HCT116 (cell line): ENCODE measurements around the gene SEC16A. TPM values are rescaled to one million over a fixed set of nuclear protein-coding genes. Genes with fewer than 3 reads are reported as not detected.

Experiments
- ATAC-seq: fragments of 200-7000 bp; cut with Tn5 transposase; 2 replicates; pipeline ENCODE4 v1.9.1; 2020; ENCODE audit warnings: mild to moderate bottlenecking, moderate library complexity
- BruUV-seq: library from RNA; stranded (reverse); fragments of 400-500 nt; replicated peaks from 2 replicates; lab custom pipeline; 2021; lab: Mats Ljungman, UMichigan
- CTCF ChIA-PET: fragments of 300-600 bp; sonication (Branson Sonifier 250); formaldehyde crosslinking; loops from one replicate; lab custom pipeline; 2021; ENCODE audit warnings: antibody characterized with exemption; lab: Charles Lee
- POLR2A ChIA-PET: fragments of 300-600, 350-600 bp; sonication (Branson Sonifier 250); formaldehyde crosslinking; loops from one replicate; lab custom pipeline; 2021; ENCODE audit warnings: antibody characterized with exemption; lab: Charles Lee
- RAD21 ChIA-PET, 2 experiments: fragments of 300-600 bp; sonication (Branson Sonifier 250); formaldehyde crosslinking; loops; one replicate each; lab custom pipeline; 2023; ENCODE audit warnings: low total read pairs in 2 of 2; ENCODE audit not compliant: uncharacterized antibody in 2 of 2, unreplicated experiment in 2 of 2, low non-redundant PET in 1 of 2; lab: Charles Lee
- DNase-seq: peaks from one replicate; pipeline ENCODE4 v3.0.0-alpha.2; 2010; ENCODE audit warnings: low read depth, low spot score
- H2AFZ ChIP-seq: fragments of 200-600 bp; shearing (Covaris generic), sonication (generic); 2 replicates; pipeline ENCODE4 v1.6.1; 2017; ENCODE audit warnings: low read depth, mixed run types, mixed read lengths, antibody characterized with exemption, low read length; ENCODE audit not compliant: poor library complexity, severe bottlenecking
- H3K27ac ChIP-seq: 2 replicates; pipeline ENCODE4 v1.5.1; 2012; ENCODE audit warnings: low read depth, low read length
- H3K27me3 ChIP-seq: fragments of 200-600 bp; sonication (generic); 2 replicates; pipeline ENCODE4 v1.6.1; 2016; ENCODE audit warnings: mixed run types, low read length, mixed read lengths; ENCODE audit not compliant: insufficient read depth
- H3K36me3 ChIP-seq, 2 experiments: fragments of 200-500 bp in 1 of 2; fragments of 200-600 bp in 1 of 2; sonication (Bioruptor generic) in 1 of 2; sonication (generic) in 1 of 2; 2 replicates each; pipeline versions ENCODE4 v1.5.1 to v1.6.1; 2014 to 2016; ENCODE audit warnings: low read length in 2 of 2, inconsistent platforms in 1 of 2, mixed read lengths in 1 of 2, mixed run types in 1 of 2; ENCODE audit not compliant: insufficient read depth in 2 of 2, control insufficient read depth in 1 of 2
- H3K4me1 ChIP-seq, 2 experiments: fragments of 200-600 bp in 1 of 2; sonication (generic) in 1 of 2; 2 replicates each; pipeline versions ENCODE4 v1.5.1 to v1.6.1; 2012 to 2017; ENCODE audit warnings: low read length in 2 of 2, inconsistent platforms in 1 of 2, mild to moderate bottlenecking in 1 of 2, mixed read lengths in 1 of 2, mixed run types in 1 of 2, moderate library complexity in 1 of 2; ENCODE audit not compliant: insufficient read depth in 2 of 2, control insufficient read depth in 1 of 2
- H3K4me2 ChIP-seq: fragments of 200-600 bp; sonication (generic); 2 replicates; pipeline ENCODE4 v1.6.1; 2017; ENCODE audit warnings: mixed run types, low read length, mixed read lengths
- H3K4me3 ChIP-seq, 2 experiments: fragments of 200-600 bp in 1 of 2; sonication (generic) in 1 of 2; replicated peaks in 1 of 2; 2 replicates each; pipeline ENCODE4 v1.5.1; 2011 to 2016; ENCODE audit warnings: low read length in 2 of 2, control low read depth in 1 of 2, low read depth in 1 of 2, mild to moderate bottlenecking in 1 of 2, mixed read lengths in 1 of 2, mixed run types in 1 of 2
- H3K79me2 ChIP-seq: fragments of 200-600 bp; sonication (generic); 2 replicates; pipeline ENCODE4 v1.6.1; 2017; ENCODE audit warnings: mild to moderate bottlenecking, mixed run types, low read length, moderate library complexity, mixed read lengths; ENCODE audit not compliant: insufficient read depth
- H3K9ac ChIP-seq: fragments of 200-600 bp; sonication (generic); 2 replicates; pipeline ENCODE4 v1.6.1; 2016; ENCODE audit warnings: low read length, mixed read lengths
- H3K9me2 ChIP-seq: fragments of 200-600 bp; sonication (generic), shearing (Covaris generic); 2 replicates; pipeline ENCODE4 v1.6.1; 2017; ENCODE audit warnings: mixed run types, mild to moderate bottlenecking, moderate library complexity; ENCODE audit not compliant: insufficient read depth
- H3K9me3 ChIP-seq, 2 experiments: fragments of 200-500 bp in 1 of 2; fragments of 200-600 bp in 1 of 2; sonication (Bioruptor generic) in 1 of 2; sonication (generic) in 1 of 2; 2 replicates each; pipeline ENCODE4 v1.6.1; 2014 to 2017; ENCODE audit warnings: low read length in 2 of 2, mixed read lengths in 2 of 2, inconsistent platforms in 1 of 2, low read depth in 1 of 2, mild to moderate bottlenecking in 1 of 2, mixed run types in 1 of 2, moderate library complexity in 1 of 2; ENCODE audit not compliant: control insufficient read depth in 1 of 2, insufficient read depth in 1 of 2
- H4K20me1 ChIP-seq: fragments of 200-600 bp; sonication (generic), shearing (Covaris generic); 2 replicates; pipeline ENCODE4 v1.6.1; 2017; ENCODE audit warnings: mixed run types, mild to moderate bottlenecking, moderate library complexity; ENCODE audit not compliant: insufficient read depth
- EGR1 ChIP-seq: IDR thresholded peaks from 2 replicates; pipeline ENCODE4 v1.6.1; 2012; ENCODE audit warnings: low read depth
- EZH2 ChIP-seq: fragments of 200-600 bp; sonication (generic); IDR thresholded peaks from 2 replicates; pipeline ENCODE4 v1.6.1; 2017; ENCODE audit warnings: antibody characterized with exemption, mixed run types
- EZH2phosphoT487 ChIP-seq: fragments of 200-600 bp; IDR thresholded peaks from 2 replicates; pipeline ENCODE4 v1.6.1; 2018; ENCODE audit warnings: antibody characterized with exemption, borderline replicate concordance
- FOSL1 ChIP-seq: IDR thresholded peaks from 2 replicates; pipeline ENCODE4 v1.6.1; 2012; ENCODE audit warnings: low read depth
- JUND ChIP-seq: IDR thresholded peaks from 2 replicates; pipeline ENCODE4 v1.6.1; 2012
- POLR2AphosphoS5 ChIP-seq: IDR thresholded peaks from 2 replicates; pipeline ENCODE4 v1.6.1; 2011; ENCODE audit warnings: mild to moderate bottlenecking, low read depth, low read length, moderate library complexity
- SIN3A ChIP-seq: IDR thresholded peaks from 2 replicates; pipeline ENCODE4 v1.6.1; 2012; ENCODE audit warnings: low read depth
- SP1 ChIP-seq: IDR thresholded peaks from 2 replicates; pipeline ENCODE4 v1.6.1; 2012; ENCODE audit warnings: low read depth
- SRF ChIP-seq: IDR thresholded peaks from 2 replicates; pipeline ENCODE4 v1.6.1; 2012; ENCODE audit warnings: low read depth
- ZFX ChIP-seq: fragments of 450-650 bp; IDR thresholded peaks from 2 replicates; pipeline ENCODE4 v1.6.1; 2017
- intact Hi-C: fragments of 100-400 bp; cut with micrococcal nuclease; formaldehyde crosslinking; loops from 2 replicates; pipeline ENCODE4 v1.10.0; 2022
- total RNA-seq: library from RNA; stranded (reverse); gene quantifications from one replicate; pipeline ENCODE4 v1.2.1, GENCODE V29; 2021; ENCODE audit not compliant: unreplicated experiment
- TF ChIP-seq, protein P1 (sequence below): IDR thresholded peaks from 2 replicates; pipeline ENCODE4 v1.6.1; 2011; ENCODE audit warnings: mild to moderate bottlenecking, low read length, moderate library complexity; ENCODE audit not compliant: insufficient replicate concordance; ENCODE audit errors: extremely low read depth
- TF ChIP-seq, protein P2 (sequence below): IDR thresholded peaks from 2 replicates; pipeline ENCODE4 v1.6.1; 2012
- TF ChIP-seq, protein P3 (sequence below): IDR thresholded peaks from 2 replicates; pipeline ENCODE4 v1.6.1; 2012; ENCODE audit warnings: low read depth
- TF ChIP-seq, protein P4 (sequence below), 3 experiments: fragments of 200-600 bp in 1 of 3; sonication (generic) in 1 of 3; IDR thresholded peaks in 2 of 3; conservative IDR thresholded peaks in 1 of 3; 2 replicates each; pipeline ENCODE4 v1.5.1; 2012 to 2017; ENCODE audit warnings: low read depth in 2 of 3, low read length in 2 of 3, antibody characterized with exemption in 1 of 3, borderline replicate concordance in 1 of 3, control low read depth in 1 of 3, mild to moderate bottlenecking in 1 of 3, mixed read lengths in 1 of 3, mixed run types in 1 of 3, moderate library complexity in 1 of 3; ENCODE audit not compliant: insufficient read depth in 1 of 3

The SEC16A gene
- total RNA-seq, 1 experiment from 2014 or later: 49.8 TPM

DNA sequence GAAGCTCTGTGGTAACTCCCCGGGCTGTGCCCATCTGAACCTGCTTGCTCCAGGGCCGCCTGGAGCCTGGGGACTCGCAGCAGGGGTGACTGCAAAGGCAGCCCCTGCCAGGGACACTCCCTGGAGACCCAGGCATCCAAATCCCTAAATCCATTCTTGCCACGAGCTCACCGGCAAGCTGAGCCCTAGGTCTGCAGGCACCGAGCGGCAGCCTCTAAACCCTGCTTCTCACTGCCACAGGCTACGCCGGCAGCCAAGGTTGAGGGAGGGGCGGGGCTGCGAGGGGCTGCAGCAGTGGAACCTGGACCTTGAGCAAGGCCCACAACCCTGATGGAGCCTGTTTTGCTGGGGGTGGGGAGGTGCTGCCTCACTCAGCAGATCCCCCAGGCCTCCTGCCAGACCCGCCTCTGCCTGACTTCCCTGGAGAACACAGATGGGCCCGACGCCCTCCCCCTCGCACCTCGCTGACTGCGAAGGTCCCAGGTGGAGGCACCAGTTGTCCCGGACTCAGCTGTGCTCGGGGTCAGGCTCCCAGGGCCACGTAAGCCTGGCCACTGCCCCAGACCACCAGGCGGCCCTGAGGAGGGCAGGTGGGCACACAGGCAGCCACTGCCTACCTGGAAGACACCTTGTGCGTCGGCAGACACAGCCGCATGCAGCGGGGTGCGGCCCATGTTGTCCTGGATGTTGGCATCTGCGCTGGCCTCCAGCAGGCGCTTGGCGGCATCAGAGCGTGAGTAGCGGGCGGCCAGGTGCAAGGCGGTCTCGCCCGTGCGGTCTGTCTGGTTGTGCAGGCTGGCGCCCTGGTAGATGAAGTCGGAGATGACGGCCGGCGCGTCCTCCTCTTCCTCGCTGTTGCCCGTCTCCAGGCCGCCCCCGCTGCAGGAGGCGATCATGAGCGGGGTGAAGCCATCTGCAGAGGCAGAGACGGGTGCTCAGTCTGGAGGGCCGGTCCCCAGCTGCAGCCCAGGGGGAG, 17.4 kb upstream of the SEC16A start (continued):
- no peak for TF ChIP-seq SP1
- TF ChIP-seq EGR1: no peak
- no peak for TF ChIP-seq FOSL1
- TF ChIP-seq, protein P1, sequence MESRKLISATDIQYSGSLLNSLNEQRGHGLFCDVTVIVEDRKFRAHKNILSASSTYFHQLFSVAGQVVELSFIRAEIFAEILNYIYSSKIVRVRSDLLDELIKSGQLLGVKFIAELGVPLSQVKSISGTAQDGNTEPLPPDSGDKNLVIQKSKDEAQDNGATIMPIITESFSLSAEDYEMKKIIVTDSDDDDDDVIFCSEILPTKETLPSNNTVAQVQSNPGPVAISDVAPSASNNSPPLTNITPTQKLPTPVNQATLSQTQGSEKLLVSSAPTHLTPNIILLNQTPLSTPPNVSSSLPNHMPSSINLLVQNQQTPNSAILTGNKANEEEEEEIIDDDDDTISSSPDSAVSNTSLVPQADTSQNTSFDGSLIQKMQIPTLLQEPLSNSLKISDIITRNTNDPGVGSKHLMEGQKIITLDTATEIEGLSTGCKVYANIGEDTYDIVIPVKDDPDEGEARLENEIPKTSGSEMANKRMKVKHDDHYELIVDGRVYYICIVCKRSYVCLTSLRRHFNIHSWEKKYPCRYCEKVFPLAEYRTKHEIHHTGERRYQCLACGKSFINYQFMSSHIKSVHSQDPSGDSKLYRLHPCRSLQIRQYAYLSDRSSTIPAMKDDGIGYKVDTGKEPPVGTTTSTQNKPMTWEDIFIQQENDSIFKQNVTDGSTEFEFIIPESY: no peak
- TF ChIP-seq, protein P2, sequence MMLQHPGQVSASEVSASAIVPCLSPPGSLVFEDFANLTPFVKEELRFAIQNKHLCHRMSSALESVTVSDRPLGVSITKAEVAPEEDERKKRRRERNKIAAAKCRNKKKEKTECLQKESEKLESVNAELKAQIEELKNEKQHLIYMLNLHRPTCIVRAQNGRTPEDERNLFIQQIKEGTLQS: no peak
- no peak for TF ChIP-seq SRF

DNA sequence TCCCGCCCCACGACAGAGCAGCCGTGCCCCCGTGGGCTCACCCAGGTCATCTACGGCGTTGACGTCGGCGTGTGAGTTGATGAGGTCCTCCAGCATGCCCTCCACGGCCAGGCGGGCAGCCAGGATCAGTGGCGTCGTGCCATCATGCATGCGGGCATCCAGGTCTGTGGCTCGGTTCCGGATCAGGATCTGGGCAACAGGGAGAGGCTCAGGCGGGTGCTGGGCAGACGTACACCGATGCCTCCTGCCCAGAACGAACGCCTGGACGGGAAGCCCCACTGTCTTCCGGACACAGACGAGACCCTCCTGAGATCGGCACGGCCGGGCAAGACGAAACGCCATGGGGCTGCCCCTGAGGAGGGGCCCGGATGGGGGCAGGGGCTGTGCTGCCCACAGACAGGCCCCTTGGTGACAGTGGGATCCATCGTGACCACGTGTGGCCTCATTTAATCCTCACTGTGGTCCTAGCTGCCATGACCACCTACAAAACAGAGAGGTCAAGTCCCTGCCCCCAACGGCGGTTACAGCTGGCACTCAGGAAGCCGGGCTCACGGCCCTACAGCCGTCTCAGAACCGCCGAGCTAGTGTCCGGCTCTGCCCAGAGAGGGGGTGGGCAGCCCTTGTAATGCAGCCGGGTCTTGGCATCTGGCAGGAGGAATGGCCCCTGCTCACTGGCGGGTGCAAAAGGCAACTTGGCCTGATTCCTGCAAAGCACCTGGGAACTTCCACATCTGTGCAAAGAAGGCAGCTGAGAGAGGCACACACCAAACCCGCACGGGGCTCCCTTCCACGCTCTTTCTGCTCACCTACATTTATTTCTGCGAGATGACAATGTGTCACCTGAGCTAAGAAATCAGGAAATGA, 16.5 kb upstream of the SEC16A start:
- Histone ChIP-seq H2AFZ (no peak overlapping the region), H3K9ac (no peak overlapping the region), H4K20me1 (no peaks in the 10 kb centered on the region), H3K27me3 (no peaks in the 10 kb centered on the region), H3K36me3 (peaks cover 10 to 14% of the 10 kb centered on the region in 2 experiments; a peak in 3 of 4 replicates), H3K79me2 (no peaks in the 10 kb centered on the region), H3K27ac (no peak overlapping the region), H3K4me1 (no peaks in the 10 kb centered on the region), H3K9me2 (no peaks in the 10 kb centered on the region), H3K9me3 (no peaks in the 10 kb centered on the region), H3K4me3 (no peak overlapping the region), H3K4me2 (no peak overlapping the region)
- BruUV-seq: no TSS peak
- POLR2A ChIA-PET: no interaction called here
- DNase-seq: no peak
- CTCF ChIA-PET: no interaction called here
- intact Hi-C loops: no loop called here
- no peak for ATAC-seq
- RAD21 ChIA-PET: no interaction called here
- TF ChIP-seq, protein P3, sequence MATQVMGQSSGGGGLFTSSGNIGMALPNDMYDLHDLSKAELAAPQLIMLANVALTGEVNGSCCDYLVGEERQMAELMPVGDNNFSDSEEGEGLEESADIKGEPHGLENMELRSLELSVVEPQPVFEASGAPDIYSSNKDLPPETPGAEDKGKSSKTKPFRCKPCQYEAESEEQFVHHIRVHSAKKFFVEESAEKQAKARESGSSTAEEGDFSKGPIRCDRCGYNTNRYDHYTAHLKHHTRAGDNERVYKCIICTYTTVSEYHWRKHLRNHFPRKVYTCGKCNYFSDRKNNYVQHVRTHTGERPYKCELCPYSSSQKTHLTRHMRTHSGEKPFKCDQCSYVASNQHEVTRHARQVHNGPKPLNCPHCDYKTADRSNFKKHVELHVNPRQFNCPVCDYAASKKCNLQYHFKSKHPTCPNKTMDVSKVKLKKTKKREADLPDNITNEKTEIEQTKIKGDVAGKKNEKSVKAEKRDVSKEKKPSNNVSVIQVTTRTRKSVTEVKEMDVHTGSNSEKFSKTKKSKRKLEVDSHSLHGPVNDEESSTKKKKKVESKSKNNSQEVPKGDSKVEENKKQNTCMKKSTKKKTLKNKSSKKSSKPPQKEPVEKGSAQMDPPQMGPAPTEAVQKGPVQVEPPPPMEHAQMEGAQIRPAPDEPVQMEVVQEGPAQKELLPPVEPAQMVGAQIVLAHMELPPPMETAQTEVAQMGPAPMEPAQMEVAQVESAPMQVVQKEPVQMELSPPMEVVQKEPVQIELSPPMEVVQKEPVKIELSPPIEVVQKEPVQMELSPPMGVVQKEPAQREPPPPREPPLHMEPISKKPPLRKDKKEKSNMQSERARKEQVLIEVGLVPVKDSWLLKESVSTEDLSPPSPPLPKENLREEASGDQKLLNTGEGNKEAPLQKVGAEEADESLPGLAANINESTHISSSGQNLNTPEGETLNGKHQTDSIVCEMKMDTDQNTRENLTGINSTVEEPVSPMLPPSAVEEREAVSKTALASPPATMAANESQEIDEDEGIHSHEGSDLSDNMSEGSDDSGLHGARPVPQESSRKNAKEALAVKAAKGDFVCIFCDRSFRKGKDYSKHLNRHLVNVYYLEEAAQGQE: no peak
- TF ChIP-seq ZFX (no peak), EZH2 (no peak), JUND (no peak), SIN3A (no peak), EZH2phosphoT487 (no peak), SRF (no peak), POLR2AphosphoS5 (no peak)
- TF ChIP-seq, protein P4, sequence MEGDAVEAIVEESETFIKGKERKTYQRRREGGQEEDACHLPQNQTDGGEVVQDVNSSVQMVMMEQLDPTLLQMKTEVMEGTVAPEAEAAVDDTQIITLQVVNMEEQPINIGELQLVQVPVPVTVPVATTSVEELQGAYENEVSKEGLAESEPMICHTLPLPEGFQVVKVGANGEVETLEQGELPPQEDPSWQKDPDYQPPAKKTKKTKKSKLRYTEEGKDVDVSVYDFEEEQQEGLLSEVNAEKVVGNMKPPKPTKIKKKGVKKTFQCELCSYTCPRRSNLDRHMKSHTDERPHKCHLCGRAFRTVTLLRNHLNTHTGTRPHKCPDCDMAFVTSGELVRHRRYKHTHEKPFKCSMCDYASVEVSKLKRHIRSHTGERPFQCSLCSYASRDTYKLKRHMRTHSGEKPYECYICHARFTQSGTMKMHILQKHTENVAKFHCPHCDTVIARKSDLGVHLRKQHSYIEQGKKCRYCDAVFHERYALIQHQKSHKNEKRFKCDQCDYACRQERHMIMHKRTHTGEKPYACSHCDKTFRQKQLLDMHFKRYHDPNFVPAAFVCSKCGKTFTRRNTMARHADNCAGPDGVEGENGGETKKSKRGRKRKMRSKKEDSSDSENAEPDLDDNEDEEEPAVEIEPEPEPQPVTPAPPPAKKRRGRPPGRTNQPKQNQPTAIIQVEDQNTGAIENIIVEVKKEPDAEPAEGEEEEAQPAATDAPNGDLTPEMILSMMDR (IDR thresholded peaks at IDR 0.05 in 2 of 3, conservative IDR thresholded peaks at IDR 0.05 in 1 of 3; ENCODE audit: borderline replicate concordance in 1 of 3, insufficient read depth in 1 of 3, low read depth in 2 of 3, low read length in 2 of 3): no peak
